Stimulated activated CD4-positive, alpha-beta T cell treated with anti-CD3 and anti-CD28 coated beads, TNF-alpha, amount 100 ng/mL, for 1 hour (primary cell): ENCODE data around the gene POLR3E.

ENCODE experiments used
- DNase-seq, 3 donors: peaks; one replicate each; pipeline ENCODE4 v3.0.0-alpha.2; 2020; ENCODE audit warnings: low read depth in 3 of 3, low spot score in 1 of 3

The POLR3E gene

DNA sequence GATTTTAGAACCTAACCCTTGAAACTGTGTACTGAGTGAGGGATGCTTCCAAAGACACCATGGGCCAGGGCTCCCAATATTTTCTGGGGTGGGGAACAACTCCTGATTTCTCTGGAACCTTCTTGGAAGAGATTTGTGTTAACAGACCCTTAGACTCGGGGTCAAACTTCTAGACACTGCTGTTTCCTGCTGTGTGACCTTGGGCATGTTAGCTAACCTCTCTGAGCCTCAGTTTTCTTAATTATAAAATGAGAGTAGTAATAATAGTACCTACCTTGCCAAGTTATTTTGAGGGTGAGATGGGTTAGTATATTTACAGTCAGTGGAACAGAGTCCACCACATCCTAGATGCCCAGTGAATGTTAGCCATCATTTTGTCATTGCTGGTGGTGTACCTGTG is 18.8 kb downstream of the POLR3E start:
- DNase-seq, result no peak

DNA sequence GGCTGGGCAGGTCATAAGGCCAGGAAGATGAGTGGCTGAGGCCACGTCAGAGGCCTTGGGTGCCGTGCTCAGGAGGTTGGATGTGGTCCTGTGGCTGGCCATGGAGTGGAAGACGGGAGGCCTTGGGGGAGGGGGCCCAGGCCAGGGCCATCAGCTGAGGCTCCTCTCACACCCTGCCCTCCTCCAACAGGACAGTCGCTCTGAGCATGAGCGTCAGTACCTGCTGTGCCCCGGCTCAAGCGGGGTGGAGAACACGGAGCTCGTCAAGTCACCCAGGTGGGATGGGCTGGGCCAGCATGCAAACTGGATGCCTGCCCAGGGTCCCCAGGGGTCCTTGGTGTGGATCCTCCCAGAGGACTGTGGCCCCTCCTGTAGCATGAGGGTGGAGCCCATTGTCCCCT is 19.2 kb downstream of the POLR3E start:
- DNase-seq, result no peak

DNA sequence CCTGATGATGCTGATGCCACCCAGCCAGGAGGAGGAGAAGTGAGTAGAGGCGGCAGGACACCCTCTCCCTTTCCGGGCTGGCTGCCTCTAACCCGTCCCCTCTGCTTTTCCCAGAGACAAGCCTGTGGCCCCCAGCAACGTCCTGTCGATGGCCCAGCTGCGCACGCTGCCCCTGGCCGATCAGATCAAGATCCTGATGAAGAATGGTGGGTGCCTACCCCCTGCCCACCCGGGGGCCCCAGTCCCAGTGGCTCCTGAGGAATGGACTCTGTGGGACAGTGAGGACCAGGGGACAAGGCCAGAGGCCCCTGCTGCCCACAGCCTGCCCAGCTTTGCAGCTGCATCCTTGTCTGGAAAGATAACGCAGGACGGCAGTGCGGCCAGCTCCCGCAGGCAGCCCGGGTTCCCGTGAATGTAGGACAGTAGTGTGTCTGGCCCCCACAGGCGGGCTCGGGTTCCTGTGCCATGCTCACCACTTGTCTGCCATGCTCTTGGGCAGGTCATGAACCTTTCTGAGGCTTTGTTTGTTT is 19.9 kb downstream of the POLR3E start:
- no peak for DNase-seq

DNA sequence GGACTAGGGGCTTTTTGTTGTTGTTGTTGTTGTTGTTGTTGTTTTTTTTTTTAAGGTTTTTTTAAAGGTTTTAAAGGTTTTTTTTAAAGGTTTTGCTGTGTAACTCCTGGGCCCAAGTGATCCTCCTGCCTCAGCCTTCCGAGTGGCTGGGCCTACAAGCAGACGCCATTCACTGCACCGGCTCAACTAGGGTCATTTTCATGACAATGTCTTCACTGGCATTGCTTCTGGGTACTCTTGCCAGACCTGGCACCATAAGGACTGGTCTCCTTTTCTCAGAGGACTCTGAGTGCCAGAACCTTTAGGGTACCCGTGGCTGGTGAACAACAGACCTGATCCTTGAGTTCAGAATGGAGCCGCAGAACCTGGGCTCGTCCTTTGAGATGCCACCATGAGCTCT is 20.4 kb downstream of the POLR3E start:
- DNase-seq, result no peak

DNA sequence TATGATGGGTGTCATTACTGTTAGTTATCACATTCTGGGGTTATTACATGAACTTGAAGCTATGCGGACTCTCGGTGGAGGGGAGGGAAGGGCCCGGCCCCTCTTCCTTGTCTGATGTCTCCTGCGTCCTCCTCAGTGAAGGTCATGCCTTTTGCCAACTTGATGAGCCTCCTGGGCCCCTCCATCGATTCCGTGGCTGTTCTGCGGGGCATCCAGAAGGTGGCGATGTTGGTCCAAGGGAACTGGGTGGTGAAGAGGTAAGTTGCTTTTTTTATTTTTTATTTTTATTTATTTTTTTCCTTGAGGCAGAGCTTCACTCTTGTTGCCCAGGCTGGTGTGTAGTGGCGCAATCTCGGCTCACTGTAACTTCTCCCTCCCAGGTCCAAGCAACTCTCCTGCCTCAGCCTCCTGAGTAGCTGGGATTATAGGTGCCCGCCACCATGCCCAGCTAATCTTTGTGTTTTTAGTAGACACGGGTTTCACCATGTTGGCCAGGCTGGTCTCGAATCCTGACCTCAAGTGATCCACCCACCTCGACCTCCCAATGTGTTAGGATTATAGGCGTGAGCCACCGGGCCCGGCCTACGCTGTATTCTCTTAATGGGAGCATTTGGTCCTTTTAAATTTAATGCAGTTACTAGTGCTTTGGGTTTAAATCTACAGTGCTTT is 21.6 kb downstream of the POLR3E start:
- DNase-seq, result peak in 2 of 3 donors; percentile 12 to 45

DNA sequence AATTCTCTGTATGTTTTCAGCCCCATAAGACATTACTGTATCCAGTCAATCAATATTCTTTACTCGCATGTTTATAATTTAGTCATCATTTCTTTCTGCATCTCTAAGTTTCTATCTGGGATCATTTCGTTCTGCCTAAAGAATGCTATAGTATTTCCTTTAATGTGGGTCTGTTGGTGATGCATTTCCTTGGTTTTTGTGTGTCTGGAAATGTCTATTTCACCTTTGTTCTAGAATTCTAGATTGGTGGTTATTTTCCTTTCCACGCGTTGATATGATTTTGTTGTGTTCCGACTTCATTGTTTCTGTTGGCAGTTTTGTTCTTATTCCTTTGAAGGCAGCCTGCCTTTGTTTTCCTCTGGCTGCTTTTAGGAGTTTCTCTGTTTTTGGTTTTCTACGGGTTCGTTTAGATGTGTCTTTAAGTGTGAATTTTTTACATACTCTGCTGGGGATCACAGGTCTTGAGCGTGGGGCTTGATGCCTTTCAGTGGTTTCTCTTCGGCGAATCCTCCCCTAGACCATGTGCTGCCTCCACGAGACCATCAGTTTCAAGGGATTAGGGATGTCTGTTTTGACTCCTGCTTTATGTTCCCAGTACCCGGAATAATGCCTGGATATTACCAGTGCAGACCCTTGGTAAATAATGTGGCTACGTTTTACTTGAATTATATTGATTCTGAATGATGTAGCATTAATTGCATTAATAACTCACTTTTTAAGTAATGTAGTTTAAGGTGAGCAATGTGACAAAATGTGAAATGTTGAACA is 23.5 kb downstream of the POLR3E start:
- DNase-seq, result no peak

DNA sequence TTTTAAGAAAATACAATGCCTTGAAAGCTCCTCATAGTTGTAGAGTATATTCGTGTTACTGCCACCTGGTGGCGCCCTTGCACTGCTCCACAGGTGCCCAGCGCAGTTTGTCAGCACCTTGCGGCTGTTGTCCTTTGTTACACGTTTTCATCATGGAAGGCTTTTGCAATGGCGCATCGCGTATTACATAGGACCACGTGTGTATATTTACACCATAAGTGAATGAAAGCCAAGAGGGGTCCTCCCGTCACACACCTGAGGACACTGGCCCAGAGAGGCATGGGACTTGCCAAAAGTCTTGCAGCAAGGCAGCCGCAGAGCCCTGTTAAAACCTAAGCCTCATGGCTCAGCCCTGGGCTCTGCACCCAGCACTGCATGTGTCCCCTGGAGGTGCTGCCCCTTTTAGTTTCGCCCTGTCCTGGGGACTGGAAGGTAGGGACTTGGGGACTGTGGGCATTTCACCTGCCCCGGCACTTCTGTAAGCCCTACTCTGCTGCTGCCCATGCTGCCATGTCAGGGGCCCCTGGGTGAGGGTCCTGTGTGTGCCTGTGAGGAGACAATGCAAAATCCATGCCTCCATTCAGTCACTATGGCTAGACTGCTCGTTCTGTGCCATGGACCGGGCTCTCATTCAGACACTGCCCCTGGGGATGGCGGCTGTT is 24.3 kb downstream of the POLR3E start:
- peak; percentile 40 to 49 (median 45) for DNase-seq

DNA sequence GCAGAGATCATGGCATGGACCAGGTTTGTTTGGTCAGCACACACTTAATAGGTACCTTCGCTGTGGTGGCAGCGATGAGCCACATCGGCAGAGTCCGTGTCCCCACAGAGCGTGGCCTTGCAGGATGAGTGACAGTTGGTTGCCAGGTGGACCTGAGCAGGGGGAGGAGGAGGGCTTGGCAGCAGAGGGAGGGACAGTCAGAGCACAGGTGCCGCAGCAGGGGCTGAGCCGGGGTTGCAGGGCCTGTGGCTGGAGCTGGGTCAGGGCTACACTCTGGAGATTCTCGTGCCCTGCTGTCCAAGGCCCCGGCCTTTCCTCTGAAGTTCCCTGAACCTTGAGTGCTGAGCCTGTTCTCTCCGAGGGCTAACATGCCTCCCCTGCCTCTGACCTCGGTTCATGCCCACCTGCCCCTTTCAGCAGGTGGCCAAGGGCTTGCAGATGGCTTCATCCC is 24.8 kb downstream of the POLR3E start:
- DNase-seq, result no peak

DNA sequence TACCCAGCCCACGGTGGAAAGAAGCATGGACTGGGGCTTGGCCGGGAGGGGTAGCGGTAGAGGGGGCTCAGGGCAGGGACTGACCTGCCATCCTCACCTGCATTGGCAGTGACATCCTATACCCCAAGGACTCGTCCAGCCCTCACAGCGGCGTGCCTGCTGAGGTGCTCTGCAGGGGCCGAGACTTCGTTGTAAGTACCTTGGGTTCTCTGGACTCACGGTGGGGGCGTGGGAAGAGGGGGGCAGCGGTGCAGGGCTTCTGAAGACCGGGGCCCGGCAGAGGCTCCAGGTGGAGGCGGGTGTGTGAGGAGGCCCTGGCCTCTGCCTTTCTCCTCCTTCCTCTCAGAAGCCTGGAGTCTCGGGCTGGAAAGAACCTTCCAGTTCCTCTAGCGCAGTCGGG is 25.5 kb downstream of the POLR3E start:
- DNase-seq, result no peak

DNA sequence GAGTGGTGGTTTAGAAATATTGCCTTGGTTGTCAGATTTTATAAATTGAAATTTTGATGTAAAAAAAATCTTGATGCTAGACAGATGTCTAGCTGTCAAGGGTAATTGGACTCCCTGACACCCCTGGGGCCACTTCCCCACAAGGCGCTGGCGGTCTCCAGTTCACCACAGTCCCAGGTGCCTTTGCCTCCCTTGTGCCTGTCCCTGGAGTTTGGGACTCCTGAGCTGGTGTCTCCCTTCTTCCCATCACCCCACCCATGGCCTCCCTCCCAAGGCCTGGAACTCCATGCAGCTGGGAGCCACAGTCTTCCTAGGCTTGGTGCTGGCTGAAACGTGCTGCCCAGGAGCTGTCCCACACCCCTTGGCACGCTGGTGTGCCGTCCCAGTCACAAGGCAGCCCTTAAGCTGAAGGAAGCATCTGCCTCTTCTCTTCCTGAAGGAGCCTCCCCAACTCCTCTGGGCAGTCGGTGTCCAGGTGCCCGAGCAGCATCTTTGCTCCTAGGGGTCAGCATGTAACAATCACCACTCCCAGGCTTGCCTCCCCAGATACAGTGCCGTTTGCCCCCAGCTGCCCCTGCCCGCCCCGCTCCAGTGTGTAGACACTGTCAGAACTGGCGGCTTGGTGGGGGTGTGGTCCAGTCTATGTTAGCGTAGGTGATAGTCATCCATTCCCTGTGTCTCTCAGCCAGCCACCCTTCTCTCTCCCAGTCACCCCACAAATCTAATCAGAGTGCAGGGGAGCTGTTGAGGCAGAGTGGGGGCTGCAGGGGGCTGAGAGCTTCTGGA is 26.2 kb downstream of the POLR3E start:
- no peak for DNase-seq

DNA sequence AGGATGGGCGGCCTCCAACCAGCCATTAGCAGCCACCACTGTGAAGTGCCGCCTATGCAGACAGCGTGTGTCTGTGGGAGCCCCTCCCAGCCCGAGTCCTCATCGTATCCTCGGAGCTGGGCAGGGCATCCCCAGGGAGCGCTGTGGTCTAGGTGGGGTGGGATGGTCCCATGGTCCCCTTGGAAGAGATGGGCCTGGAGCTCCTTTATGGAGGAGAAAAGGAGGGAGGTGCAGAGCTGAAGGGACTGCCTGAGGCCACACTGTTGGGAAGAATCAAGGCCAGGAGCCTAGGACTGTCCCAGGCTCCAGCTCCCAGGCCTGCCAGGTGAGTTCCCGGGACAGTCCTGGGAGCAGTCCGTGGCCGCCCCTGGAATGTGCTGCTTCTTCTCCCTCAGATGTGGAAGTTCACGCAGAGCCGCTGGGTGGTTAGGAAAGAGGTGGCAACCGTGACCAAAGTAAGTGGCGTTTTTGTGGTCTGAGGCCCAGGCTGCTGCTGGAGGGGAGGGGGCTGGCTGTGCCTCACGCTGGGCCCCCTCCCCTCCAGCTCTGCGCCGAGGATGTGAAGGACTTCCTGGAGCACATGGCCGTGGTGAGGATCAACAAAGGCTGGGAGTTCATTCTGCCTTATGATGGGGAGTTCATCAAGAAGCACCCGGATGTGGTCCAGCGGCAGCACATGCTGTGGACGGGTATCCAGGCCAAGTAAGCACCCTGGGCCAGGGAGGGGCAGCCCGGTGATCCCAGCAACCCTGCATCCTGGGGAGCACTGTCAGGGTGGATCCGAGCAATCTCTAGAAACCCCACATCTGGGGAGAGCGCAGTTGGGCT is 27.0 kb downstream of the POLR3E start:
- DNase-seq, result no peak

DNA sequence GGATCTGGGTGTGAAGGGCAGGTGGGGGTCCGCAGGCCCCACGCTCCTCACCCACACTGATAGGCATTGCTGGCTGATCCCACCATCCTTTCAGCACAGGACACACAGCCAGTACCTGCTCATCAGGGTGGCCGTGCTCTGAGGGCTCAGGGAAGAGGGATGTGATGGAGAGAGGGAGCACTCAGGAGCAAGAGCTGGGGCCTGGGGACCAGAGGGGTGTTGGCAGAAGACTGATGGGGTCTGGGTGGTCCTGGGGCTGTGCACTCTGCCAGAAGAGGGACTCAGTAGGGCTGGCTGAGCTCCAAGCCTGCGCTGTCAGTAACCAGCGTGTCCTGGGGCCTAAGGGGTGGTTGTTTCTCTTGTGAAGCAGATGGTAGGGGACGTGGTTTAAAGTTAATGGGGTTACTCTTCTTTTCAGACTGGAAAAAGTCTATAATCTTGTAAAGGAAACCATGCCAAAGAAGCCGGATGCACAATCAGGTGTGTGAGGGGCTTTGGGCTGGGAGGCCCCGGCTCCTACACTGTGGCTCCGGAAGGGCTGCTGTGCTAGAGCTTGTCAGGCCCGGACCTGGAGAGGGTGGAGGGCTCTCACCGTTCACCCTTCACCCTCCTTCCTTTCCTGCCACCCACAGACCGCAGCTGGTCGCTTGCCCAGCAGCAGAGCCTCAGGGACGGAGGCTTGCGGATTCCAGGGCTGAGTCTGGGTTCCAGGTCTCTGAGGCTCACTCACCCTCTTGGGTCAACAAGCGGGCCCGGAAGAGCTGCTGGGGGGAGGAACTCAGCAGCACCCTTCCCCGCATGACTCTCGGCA is 27.8 kb downstream of the POLR3E start:
- DNase-seq, result no peak

DNA sequence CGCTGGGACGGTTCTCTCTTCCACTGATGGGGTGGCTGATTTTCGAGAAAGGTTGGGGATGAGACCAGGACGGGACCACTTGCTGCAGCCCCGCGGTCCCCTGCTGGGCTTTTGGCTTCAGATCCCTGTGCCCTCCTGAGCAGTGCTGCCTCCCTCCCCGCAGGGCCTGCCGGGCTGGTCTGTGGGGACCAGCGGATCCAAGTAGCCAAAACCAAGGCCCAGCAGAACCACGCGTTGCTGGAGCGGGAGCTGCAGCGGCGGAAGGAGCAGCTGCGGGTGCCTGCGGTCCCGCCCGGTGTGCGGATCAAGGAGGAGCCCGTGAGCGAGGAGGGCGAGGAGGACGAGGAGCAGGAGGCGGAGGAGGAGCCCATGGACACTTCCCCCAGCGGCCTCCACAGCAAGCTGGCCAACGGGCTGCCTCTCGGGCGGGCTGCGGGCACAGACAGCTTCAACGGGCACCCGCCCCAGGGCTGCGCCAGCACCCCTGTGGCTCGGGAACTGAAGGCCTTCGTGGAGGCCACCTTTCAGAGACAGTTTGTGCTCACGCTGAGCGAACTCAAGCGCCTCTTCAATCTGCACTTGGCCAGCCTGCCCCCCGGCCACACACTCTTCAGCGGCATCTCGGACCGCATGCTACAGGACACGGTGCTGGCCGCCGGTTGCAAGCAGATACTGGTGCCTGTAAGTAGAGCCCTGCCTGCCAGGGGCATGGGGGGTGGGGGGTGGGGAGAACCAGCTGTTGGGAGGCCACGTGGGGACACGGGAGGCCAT is 28.6 kb downstream of the POLR3E start:
- no peak for DNase-seq

DNA sequence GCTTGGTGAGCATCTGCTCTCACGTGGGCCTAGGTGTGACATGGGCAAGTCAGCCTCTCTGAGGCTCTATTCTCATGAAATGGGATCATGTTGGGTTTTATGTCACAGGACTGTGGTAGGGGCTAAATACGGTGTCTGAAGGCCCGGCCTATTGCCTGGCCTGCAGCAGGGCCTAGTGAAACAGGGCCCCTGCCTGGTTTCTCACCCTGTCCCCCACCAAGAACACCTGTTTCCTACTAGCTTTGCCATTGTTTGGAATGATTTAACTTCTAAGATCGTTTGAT is 29.1 kb downstream of the POLR3E start:
- DNase-seq, result no peak

DNA sequence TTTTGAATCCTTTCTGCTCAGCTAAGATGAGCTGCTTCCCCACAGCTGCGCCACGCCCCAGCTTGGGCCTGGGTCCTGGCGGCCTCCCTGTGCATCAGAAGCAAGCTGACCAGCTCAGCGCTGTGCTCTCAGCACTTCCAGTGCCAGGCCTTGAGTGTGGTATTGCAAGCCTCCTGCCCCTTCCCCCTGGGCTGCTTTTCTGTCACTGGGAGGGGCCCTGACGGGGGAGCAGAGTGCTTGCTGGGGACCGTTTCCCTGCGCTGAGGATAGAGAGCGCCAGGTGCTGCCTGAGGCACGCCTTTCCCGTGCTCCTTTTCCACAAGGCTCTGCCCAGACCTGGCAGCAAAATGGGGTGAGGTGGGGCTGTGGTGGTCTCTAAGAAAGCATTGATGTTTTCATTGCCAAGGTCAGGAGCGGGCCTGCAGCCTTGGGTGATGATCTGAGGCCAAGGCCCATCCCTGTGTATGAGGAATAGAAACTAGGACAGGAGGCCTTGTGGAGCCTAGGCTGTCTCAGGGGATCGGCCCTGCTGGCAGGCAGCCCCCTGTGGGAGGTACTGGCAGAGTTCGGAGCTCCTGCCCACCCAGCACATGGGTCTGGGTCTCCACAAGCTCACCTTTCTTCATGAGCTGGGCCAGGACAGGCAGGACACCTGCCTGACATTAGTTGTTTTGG is 29.7 kb downstream of the POLR3E start:
- DNase-seq, result no peak

DNA sequence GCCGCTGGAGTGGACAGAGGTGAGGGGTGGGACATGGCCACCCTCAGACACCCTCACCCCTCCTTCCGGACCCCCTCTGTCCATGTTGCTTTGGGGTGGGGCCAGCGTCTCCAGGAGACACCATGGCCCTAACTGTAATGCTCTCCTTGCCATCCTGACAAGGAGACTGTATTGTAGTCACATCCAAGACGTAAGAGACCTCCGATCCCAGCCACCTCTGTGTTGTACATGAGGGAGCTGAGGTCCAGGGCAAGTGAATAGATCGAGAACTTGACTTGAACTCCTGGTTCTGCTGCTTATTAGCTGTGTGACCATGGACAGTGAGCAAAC is 30.2 kb downstream of the POLR3E start:
- no peak for DNase-seq

DNA sequence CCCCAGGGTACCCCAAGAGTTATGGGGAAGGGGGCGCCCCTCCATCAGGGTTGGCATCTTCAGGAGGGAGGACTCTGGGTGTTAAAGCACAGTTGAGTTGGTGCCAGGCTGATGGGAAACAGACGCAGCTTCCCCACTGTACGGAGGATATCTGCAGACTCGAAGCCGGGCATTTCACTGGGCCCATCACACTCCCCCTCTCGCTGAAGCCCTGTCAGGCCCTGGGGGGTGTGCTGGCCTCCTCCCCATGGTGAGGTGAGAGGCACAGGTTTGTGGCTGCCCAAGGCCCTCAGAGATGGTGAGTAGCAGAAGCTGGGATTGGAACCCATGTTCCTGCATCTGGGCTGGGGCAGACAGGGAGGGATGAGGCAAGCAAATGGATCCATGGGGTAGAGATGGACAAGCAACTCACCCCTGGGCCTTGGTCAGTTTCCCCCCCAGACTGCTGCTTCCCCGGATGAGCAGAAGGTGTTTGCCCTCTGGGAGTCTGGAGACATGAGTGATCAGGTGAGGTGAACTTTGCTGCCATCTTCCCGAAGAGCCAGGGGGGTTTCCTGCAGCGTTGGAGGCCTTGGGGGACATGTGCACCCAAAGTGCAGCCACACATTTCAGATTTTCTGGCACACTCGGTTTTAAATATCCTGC is 31.0 kb downstream of the POLR3E start:
- DNase-seq, result no peak

DNA sequence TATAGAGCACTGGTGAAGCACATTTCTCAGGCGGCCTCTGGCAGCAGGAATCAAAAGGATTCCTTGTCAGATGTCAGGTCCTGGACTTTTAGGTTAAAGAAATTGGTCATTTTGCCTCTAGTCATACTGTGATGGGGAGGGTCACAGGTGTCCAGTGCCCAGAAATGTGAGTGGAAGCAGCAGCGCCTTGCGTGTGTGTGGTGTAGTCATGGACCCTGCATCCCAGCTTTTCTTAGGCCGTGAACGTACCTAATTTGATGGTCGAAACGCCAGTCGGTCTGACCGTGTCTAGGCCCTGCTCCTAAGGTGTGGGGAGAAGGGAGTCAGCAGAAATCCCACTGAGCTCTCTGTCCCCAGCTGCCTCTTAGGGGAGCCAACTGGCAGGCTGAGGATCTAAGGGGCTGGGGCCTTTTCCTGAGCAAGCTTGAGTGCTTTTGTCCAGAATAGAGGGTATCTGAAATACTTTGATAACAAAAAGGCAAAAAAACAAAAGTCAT is 32.0 kb downstream of the POLR3E start:
- no peak for DNase-seq
